ENCODE results near the gene BARD1. TPM values are rescaled to one million over a fixed set of nuclear protein-coding genes. Genes with fewer than 3 reads are reported as not detected.

BARD1 gene
- total and polyA plus RNA-seq, 3 donors from 2014 or later: 10.9 to 25.4 (median 21.6) TPM

DNA sequence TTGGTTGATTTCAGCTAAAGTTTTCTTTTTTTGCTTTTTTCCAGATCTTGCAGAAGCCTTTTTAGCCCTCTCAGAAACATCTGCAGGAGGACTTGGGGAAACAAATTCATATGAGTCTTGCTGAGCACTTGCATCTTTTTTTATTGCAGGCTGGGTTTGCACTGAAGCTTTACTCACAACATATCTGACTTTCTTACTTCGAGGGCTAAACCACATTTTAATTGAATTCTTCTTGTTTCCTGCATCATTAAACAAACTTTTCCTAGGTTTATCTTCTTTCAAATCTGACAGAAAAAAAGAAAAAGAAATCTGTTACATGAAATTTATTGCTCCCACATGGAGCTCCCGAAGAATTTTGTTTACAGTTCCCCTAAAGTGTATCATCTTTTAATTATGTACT is 28.3 kb downstream of the BARD1 start:
- H3K36me3 ChIP-seq (ENCODE audit: low read depth, missing control alignments): no peaks in the 10 kb centered on the region
- no peak for DNase-seq
- no peak overlapping the region for H3K4me3 ChIP-seq
- H3K27ac ChIP-seq: no peak overlapping the region
- no peaks in the 10 kb centered on the region for H3K4me1 ChIP-seq
- H3K9me3 ChIP-seq: no peaks in the 10 kb centered on the region
- intact Hi-C loops (cut with DNase I; ENCODE audit: low total_unique reads): no loop called here
- WGBS, 2 donors: 83 to 92% methylated on average over 2 of the region's 2 CpGs
- TF ChIP-seq POLR2A (IDR thresholded peaks at IDR 0.05): no peak
- TF ChIP-seq, protein P1, sequence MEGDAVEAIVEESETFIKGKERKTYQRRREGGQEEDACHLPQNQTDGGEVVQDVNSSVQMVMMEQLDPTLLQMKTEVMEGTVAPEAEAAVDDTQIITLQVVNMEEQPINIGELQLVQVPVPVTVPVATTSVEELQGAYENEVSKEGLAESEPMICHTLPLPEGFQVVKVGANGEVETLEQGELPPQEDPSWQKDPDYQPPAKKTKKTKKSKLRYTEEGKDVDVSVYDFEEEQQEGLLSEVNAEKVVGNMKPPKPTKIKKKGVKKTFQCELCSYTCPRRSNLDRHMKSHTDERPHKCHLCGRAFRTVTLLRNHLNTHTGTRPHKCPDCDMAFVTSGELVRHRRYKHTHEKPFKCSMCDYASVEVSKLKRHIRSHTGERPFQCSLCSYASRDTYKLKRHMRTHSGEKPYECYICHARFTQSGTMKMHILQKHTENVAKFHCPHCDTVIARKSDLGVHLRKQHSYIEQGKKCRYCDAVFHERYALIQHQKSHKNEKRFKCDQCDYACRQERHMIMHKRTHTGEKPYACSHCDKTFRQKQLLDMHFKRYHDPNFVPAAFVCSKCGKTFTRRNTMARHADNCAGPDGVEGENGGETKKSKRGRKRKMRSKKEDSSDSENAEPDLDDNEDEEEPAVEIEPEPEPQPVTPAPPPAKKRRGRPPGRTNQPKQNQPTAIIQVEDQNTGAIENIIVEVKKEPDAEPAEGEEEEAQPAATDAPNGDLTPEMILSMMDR (IDR thresholded peaks at IDR 0.05): no peak
- no peaks in the 10 kb centered on the region for H3K27me3 ChIP-seq

DNA sequence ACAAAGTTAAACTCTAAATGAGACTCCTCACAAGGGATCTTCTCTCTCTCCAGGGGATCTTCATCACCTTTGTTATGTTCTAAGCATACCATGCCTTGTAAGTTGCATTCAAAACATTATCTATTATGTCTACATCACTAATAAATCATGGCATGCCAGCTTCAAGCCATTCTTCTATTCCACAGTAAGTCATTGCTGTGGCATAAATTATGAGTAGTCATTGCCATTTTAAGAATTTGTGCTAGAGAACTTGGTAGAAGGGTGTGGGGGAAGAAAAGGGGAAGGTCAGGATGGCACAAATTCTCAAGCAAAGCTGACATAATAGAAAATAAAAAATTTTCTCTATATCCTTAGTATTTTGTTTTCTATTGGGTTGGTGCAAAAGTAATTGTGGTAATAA is 33.5 kb downstream of the BARD1 start:
- no peaks in the 10 kb centered on the region for H3K27me3 ChIP-seq
- H3K27ac ChIP-seq: no peak overlapping the region
- H3K4me1 ChIP-seq: no peaks in the 10 kb centered on the region
- H3K9me3 ChIP-seq: no peaks in the 10 kb centered on the region
- TF ChIP-seq, protein P1 (IDR thresholded peaks at IDR 0.05): no peak
- TF ChIP-seq POLR2A (IDR thresholded peaks at IDR 0.05): no peak
- intact Hi-C loops (cut with DNase I; ENCODE audit: low total_unique reads): no loop called here
- H3K4me3 ChIP-seq: no peak overlapping the region
- no peak for DNase-seq
- H3K36me3 ChIP-seq (ENCODE audit: low read depth, missing control alignments): no peaks in the 10 kb centered on the region

DNA sequence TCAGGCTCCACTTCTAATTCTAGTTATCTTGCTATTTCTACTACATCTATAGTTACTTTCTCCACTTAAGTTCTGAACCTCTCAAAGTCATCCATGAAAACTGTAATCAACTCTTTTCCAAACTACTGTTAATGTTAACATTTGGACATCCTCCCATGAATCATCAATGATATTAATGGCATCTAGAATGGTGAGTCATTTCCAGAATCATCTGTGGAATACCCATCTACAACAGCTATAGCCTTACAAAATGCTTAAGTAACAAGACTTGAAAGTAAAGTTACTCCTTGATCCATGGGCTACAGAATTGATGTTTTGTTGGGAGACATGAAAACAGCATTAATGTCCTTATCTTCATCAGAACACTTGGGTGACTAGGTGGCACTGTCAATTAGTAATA is 35.4 kb downstream of the BARD1 start:
- Histone ChIP-seq H3K4me3 (no peak overlapping the region), H3K36me3 (ENCODE audit: low read depth, missing control alignments) (no peaks in the 10 kb centered on the region), H3K4me1 (no peaks in the 10 kb centered on the region), H3K9me3 (no peaks in the 10 kb centered on the region), H3K27me3 (no peaks in the 10 kb centered on the region), H3K27ac (no peak overlapping the region)
- TF ChIP-seq, protein P1 (IDR thresholded peaks at IDR 0.05): no peak
- TF ChIP-seq POLR2A (IDR thresholded peaks at IDR 0.05): no peak
- DNase-seq: no peak
- intact Hi-C loops (cut with DNase I; ENCODE audit: low total_unique reads): no loop called here

DNA sequence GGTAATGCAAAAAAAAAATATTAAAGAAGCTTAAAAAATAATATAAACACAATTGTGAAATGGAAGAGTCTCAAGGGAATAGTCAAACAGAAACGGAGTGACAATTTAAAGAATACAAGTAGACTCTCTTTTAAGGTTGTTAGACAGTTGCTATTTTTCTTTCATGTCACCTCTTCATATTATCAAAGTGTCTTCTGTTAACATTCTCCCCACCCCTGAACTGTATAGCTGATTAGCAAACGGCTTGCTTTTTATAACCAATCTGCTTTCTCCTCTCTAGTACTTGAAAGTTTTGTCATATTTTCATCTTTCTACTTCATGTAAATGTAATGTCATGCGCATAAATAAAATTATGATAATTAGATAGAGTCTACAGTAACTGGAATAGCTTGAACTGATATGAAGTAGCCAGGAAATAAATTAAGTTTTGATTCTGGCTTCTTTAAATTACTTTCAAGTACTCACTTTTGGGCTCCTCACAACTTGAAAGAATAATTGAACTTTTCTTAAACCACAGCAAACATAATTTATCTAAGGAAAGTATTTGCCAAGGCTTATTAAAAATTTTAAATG is 37.0 kb downstream of the BARD1 start:
- no peak for DNase-seq
- Histone ChIP-seq H3K27me3 (no peaks in the 10 kb centered on the region), H3K9me3 (no peaks in the 10 kb centered on the region), H3K27ac (no peak overlapping the region), H3K4me3 (no peak overlapping the region), H3K36me3 (ENCODE audit: low read depth, missing control alignments) (no peaks in the 10 kb centered on the region), H3K4me1 (no peaks in the 10 kb centered on the region)
- WGBS, 2 donors: 66 to 73% methylated on average over 3 of the region's 3 CpGs
- no peak for TF ChIP-seq POLR2A (IDR thresholded peaks at IDR 0.05)
- TF ChIP-seq, protein P1 (IDR thresholded peaks at IDR 0.05): no peak
- intact Hi-C loops (cut with DNase I; ENCODE audit: low total_unique reads): no loop called here

DNA sequence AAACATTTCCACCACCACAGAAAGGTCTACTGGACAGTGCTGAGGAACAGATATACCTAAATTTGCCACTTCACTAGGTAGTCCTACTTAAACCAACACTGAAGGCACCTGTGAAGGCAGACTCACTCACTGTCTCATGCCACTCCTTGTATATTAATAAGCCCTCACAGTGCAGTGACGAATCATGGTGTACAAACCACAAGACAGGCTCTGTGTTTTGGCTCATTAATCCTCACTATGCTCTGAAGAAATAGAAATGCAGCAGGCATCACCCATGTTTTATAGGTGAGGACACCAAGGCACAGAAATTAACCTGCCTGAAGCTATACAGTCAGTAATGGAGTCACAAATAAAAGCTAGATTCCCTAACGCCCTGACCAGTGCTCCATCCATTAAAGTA is 44.3 kb downstream of the BARD1 start:
- no peaks in the 10 kb centered on the region for H3K36me3 ChIP-seq (ENCODE audit: low read depth, missing control alignments)
- H3K27me3 ChIP-seq: no peaks in the 10 kb centered on the region
- intact Hi-C loops (cut with DNase I; ENCODE audit: low total_unique reads): no loop called here
- no peak overlapping the region for H3K4me3 ChIP-seq
- no peak for DNase-seq
- TF ChIP-seq POLR2A (IDR thresholded peaks at IDR 0.05): no peak
- TF ChIP-seq, protein P1 (IDR thresholded peaks at IDR 0.05): no peak
- no peaks in the 10 kb centered on the region for H3K9me3 ChIP-seq
- 89 to 97% methylated on average over 2 of the region's 2 CpGs for WGBS, 2 donors
- no peaks in the 10 kb centered on the region for H3K4me1 ChIP-seq
- H3K27ac ChIP-seq: no peak overlapping the region

All from testis (tissue), 3 donors.